GM18870 (cell line): ENCODE measurements around the gene MGLL.
"Not testable (repeated sequence)": the region's sequence is repeated elsewhere in the genome, so short reads cannot be mapped to it uniquely, and the experiment has no call there.

ENCODE experiments used
- ATAC-seq: cut with Tn5 transposase; IDR thresholded peaks from one replicate; pipeline ENCODE4 v1.9.1; 2021; ENCODE audit warnings: moderate library complexity; ENCODE audit not compliant: unreplicated experiment

Gene MGLL

DNA sequence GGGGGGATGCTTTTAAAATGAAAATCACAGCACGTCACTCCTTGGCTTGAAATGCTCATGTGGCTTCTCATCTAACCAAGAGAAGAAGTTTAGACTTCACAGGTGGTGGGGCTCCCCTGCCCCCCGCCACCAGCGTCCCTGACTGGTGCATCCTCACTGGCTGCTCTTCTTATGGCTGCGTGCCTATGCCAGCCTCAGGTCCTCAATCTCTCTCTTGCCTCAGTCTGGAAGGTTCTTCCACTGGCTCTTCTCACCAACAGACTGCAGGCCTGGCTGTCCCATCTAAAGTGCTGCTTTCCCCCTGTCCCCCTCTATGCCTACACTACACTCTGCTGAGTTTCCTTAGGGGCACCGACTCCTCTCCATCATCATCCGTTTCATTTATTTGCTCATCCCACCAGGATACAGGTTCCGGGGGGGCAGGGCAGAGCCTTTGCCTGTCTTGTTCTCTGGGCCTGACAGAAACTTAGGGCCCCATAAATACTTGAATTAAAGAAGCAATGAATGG lies 128.9 kb downstream of the MGLL start:
- no peak for ATAC-seq

DNA sequence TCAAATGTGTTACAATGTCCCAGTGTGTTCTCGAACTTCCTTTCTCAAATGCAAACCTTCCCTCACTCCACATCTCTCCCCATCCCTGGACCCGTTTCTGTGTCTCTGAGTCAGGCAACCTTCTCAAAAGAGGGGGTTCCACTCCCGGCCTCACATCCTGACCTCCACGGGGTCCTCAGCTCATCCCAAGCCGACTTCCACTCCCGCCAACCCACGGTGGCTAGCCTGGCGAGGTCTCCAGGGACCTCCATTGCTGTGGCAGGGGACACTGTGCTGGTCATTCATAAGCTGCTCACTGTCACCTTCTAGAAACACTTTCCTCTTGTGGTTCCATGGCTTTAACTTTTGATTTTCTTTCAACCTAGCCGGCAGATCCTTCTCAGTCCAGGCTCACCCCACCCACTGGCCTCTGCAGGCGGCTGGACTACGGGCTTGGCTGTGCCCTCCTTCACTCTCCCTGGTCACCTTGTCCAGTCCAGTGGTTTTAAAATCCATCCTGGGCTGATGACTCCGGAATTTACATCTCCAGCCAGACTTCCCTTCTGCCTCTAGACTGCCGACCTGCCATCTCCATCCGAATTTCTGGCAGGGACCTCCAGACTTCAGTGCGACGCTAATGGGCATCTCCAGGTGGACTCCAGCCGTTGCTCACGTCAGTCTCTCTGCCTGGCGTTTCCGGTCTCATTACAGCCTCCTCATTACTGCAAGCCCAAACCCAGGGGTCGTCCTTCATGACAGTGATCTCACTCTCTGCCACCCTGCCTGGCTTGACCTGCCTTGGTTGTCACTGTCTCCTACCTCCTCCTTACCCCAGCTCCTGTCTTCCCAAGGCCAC lies 129.6 kb downstream of the MGLL start:
- no peak for ATAC-seq

DNA sequence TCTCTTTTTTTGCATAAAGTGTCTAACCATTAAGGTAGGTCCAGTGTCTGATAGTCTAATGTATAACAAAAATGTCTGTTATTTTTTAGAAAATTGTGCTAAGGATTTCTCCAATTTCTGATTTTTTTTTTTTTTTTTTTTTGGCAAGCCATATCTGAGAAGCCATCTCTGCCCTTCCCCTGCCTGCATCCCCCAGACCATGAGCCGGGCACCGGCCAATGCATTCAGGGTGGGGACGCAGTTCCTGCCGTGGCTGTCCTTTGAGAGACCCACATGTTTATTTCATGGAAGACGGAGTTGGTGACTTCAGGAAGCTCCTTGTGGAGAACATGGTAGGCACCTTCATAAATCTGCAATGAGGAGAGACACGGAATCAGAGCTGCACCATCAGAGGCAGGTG lies 130.3 kb downstream of the MGLL start:
- ATAC-seq: no peak

DNA sequence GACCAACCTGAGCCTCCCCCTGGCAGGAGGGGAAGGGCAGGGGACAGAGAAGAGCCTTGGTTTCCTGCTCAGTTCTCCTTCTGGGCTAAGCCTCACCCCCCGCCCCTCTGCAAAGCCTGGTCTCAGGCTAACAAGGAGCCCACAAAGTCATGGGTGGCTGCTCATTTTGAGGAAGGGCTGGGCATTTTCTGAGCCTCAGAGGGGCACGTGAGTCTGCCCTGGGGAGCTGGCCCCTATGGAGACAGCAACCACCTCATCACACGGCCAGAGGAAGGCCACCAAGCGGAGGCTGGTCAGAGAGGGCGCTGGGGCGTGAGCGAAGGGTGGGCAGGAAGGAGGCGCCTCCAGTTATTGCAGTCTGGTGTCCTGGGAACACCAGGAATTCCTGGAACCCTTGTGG lies 130.8 kb downstream of the MGLL start:
- ATAC-seq: no peak

DNA sequence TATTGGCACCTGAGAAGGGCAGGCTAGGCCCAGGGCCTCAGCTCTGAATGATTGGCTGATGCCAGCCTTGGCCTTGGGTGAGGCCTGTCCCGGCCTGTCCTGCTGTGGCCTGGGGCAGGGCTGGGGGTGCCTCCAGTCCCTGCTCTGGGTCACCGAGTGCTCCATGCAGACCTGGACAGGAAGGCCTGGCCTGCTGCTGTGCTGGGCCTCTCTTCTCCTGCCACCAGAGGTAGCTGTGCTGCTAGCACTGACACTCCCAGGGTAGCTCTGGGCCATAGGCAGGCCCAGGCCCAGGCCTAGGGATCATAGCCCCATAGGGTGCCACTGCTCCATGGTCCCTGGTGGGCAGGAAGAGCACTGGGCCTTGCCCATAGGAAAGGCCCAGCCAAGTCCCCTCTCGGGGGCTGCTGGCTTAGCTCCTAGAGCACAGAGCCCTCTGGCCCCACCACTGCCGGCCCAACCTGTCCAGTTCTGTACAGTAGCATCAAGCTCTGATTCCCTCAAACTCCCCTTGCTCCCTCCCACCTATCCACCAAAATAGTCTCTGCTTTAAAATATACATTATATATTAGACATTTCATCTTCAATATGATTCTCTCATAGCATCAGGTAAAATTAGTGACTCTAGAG lies 131.4 kb downstream of the MGLL start:
- no peak for ATAC-seq

DNA sequence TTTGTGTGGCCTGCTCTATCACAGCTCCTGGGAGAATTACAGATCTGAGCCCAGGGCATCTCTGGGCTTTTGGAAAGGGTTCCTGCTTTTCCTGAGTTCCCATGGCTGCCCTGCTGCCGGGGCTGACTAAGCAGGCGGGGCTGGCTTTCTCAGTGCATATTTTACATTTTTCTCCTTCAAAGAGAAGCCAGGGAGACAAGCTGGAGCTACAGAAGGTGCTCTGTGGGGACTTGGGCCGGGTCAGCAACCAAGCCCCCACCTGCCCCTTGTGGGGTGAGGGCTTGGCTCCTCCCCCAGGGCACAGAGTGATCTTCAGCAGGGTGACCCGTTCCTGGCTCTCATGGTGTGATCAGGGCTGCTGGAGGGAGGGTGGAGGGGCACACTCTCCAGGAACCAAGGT lies 132.2 kb downstream of the MGLL start:
- ATAC-seq: no peak

DNA sequence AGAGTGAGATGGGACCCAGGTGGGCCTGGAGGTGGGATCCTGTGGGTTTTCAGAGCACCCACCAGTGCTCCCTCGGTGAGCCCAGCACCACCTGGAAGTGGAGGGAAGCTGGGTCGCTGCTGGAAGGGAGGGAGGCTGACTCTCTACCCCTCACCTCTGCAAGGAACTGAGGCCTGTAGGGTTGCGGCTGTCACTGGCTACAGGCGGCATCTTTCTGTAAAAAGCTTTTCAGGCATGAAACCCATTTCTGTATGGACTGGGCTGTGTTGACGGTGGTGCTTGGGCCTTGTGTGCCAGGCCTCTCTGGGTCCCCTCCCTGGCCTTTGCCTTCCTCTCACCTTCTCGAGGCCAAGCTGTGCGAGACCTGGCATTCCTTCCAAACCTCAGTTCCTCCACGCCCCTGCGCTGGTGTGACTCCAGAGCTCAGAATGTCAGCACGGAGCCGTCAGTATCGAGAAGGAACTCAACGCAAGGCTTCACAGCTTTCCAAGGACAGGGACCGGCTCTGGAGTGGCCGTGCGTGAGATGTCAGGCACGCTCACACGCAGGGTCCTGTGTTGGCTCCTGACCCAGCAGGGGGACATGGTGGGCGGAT lies 133.0 kb downstream of the MGLL start:
- no peak for ATAC-seq

DNA sequence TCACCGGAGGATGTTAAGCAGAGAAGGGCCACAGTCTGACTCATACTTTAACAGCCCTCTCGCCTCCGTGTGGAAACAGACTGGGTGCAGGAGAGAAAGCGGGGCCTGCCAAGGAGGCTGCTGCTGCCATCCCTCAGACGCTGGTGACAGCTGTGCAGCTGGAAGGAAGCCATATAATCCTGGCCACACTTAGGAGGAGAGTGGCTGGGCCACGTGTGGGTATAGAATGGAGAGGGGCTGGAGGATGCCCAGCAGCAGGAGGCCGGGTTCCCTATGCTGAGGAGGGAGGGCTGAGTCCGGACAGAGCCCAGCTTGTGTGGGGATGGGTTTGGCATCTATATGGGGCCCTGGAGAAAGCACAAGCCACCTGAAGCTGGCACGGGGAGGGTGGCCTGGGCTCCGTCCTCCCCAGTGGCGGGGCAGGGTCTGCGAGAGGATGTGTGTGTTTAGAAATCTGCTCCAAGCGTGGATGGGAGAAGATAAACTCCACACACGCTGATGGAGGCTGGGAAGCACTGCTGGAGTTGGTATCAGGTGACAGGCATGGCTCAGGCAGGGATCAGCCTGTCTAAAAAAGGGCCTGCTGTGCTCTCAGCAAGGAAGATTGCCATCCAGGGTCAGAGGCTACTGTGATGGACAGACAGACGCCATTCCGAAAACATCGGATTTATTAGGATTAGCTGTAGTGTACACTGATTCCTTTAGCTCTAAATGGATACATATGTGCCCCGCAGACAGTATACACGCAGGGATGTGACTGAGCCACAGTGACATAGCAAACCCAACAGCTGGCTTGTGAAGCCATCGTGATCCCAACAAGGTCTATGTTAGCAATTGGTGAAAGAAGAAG lies 133.7 kb downstream of the MGLL start:
- no peak for ATAC-seq

DNA sequence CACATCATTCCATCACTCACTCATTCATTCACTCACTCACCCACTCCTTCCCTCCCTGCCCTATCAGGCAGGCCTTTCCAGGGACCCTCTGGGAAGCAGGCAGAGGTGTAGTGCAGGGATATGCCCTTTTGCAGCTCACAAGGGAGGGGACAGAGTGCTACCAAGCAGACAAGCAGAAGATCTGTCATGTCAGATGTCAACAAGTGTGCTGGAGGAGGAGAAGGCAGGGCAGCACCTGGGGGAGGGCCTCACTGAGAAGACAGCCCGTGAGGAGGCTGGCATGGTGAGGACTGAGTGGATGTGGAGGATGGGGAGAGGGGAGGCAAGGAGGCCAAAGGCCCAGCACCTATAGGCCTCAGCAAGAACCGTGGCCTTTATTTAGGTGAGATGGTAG lies 134.3 kb downstream of the MGLL start:
- ATAC-seq: no peak

DNA sequence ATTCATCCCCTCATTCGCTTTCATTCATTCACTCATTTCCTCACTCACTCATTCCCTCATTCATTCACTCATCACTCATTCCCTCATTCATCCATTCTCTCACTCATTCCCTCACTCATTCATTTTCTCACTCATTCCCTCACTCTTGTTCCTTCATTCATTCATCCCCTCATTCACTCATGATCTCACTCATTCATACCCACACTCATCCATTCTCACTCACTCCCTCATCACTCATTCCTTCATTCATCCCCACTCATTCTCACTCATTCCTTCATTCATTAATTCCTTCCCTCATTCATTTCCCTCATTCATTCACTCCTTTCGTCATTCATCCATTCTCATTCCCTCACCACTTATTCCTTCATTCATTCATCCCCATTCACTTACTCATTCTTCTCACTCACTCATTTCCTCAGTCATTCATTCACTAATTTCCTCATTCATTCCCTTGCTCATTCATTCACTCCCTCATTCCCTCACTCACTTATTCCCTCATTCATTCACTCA lies 135.0 kb downstream of the MGLL start:
- ATAC-seq: no peak

DNA sequence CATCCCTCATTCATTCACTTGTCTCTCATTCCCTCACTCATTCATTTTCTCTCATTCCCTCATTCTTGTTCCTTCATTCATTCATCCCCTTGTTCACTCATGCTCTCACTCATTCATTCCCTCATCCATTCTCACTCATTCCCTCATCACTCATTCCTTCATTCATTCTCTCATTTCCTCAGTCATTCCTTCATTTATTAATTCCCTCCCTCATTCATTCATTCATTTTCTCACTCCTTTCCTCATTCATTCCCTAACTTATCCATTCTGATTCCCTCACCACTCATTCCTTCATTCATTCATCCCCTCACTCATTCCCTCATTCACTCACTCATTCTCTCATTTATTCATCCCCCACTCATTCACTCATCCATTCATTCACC lies 135.8 kb downstream of the MGLL start:
- no peak for ATAC-seq

DNA sequence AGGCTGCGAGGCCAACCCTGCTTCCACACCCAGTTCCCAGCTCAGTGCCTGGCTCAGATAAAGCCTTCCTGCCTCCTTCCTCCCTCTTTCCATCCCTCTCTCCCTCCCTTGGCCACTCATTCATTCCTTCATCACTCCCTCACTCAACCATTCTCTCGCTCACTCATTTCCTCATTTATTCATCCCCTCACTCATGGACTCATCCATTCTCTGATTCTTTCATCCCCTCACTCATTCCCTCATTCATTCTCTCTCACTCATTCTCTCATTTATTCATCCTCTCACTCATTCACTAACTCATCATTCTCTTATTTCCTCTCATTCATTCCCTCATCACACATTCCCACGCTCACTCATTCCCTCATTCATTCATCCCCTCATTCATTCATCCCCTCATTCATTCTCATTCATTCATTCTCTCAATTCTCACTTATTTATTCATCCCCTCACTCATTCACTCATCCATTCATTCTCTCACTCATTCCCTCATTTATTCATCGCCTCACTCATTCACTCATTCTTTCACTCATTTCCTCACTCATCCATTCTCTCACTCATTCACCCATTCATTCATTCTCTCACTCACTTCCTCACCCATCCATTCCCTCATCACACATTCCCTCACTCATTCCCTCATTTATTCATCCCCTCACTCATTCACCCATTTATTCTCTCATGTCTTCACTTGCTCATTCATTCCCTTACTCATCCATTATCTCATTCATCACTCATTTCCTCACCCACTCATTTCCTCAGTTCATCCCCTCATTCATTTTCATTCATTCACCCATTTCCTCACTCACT lies 136.4 kb downstream of the MGLL start:
- ATAC-seq: no peak

DNA sequence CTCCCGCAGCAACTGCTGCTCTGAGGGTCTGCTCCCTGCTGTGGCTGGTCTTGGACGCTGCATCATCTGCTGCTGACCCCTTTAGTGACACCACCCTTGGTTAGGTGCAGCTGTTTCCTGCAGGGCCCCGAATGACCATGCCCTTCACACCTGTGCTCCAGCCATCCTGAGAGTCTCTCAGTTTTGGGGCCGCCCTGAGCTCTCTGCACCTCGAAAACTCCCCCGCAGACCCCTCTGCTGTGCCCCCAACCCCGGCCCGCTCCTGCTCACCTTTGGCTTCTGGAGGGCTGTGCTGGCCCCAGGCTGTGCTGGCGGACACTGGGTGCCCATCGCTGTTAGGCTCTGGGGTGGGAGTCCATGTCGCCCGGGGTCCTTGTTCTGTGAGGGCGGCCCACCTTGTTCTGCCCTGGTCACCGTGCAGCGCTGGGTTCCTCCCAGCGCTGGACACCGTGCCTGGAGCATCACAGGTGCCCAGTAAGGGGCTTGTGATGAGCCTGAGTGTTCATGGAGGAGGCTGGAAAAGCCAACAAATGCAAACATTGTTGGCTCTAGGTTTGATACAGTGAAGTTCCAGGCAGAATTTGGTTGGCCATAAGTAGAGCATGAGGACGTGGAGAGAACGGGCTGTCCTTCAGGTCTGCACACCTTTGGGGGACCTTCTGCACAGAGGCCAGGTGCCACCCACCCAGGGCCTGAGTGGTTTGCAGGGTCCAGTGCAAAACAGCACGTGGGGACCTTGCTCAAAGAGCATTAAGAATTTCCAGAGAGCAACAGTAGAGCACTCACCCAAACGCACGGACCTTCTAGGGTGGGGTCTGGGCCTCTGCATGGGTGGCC lies 137.2 kb downstream of the MGLL start:
- ATAC-seq: no peak

DNA sequence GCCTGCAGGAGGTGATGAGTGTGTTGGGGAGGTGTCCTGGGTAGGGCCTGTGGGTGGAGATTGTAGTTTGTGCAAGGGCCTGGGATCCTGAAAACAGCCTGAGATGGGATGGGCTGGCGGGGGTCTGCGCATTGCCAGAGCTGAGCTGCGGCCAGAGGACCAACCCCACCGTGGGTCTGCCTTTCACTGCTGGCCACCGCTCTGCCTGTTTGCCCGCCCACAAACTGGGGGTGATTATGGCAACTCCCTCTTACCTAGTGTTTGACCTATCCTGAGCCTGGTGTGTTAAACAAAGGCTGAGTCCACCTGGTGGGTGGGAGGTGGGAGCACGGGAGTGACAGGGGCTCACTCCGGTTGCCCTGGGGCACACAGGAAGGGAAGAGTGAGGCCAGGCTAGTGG lies 139.8 kb downstream of the MGLL start:
- ATAC-seq: no peak

DNA sequence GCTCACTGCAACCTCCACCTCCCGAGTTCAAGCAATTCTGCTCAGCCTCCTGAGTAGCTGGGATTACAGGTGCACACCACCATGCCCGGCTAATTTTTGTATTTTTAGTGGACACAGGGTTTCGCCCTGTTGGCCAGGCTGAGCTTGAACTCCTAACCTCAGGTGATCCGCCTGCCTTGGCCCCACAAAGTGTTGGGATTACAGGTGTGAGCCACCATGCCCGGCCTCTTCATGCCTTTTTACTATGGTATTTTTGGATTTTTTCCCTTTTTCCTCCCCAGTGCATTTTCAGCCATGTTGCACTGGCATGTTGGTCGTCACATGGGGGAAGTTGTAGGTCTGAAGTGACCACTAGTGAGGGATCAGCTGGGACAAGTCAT lies 140.2 kb downstream of the MGLL start:
- ATAC-seq: not testable (repeated sequence)

DNA sequence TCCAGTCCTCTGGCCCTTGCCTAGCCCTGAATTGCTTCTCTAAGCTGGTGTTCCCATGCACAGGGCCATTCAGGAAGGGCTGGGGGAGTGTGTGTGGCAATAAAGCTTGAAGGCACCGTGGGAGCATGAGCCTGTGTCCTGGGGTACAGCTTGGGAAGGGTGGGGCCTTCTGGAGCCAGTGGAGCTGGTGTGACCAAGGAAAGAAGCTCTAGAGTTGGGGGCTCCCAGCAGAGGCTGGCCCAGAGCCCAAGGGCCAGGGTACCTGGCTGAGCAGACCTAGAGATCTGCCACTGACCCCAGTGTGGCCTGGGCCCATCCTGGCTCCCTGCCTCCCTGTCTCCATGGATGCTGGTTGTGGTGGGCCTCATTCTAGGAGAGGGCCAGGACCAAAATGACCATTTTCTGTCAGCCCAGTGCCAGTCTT lies 141.5 kb downstream of the MGLL start:
- no peak for ATAC-seq

DNA sequence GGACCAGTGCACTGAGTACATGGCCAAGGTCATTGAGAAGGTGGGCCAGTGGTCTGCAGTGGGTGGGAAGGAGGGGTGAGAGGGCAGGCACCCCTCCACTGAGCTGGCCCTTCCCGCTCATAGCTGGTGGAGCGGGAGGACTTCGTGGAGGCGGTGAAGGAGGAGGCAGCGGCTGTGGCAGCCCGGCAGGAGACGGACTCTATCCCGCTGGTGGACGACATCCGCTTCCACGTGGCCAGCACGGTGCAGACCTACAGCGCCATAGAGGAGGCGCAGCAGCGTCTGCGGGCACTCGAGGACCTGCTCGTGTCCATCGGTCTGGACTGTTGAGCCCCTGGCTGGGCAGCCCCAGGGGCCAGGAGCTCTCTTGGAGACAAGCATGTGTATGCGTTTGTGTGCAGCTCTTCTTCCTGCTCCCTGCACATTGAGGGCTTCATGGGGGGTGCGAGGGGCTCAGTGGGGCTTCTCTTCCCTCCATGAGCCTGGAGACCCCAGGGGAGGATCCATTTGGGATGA lies 142.1 kb downstream of the MGLL start:
- ATAC-seq: no peak

DNA sequence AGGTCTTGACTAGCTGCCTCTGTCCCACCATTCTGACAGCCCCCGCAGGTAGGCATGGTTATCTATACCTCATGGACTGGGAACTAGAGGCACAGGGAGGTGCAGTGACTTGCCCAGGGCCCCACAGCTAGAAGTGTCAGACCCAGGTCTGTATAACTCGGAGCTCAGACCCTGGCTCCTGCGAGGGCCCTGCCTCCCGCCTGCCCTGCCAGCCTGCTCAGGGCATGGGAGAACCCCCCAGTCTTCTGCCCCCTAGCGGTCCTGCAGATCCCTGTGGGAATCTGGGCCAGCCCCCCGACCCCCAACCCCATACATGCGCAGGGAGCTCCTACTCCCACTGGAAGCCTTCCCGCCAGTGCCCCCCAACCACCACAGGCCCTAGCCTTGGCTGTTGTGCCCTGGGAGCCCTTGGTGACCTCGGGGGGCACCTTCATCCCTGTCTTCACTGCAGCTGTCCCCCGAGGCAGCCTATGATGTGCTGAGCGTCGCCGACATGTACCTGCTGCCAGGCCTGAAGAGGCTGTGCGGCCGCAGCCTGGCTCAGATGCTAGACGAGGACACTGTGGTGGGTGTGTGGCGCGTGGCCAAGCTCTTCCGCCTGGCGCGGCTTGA lies 142.7 kb downstream of the MGLL start:
- ATAC-seq: no peak
